GM23338 (cell line): ENCODE measurements around the gene PAIP2B.

Source experiments
- EZH2phosphoT487 ChIP-seq: fragments of 200-600 bp; sonication (generic); IDR thresholded peaks from one replicate; pipeline ENCODE4 v1.8.1; 2018; ENCODE audit warnings: antibody characterized with exemption; ENCODE audit not compliant: unreplicated experiment
- REST ChIP-seq: IDR thresholded peaks from one replicate; pipeline ENCODE4 v1.6.1; 2018; ENCODE audit warnings: antibody characterized with exemption; ENCODE audit not compliant: unreplicated experiment
- TF ChIP-seq, protein P1 (sequence below), 2 experiments: fragments of 200-600 bp in 1 of 2; sonication (generic) in 1 of 2; conservative IDR thresholded peaks; 2 replicates each; pipeline versions ENCODE4 v1.5.1 to v1.6.1; 2016 to 2017; ENCODE audit warnings: antibody characterized with exemption in 2 of 2, low read depth in 2 of 2, mild to moderate bottlenecking in 2 of 2, moderate library complexity in 1 of 2

DNA sequence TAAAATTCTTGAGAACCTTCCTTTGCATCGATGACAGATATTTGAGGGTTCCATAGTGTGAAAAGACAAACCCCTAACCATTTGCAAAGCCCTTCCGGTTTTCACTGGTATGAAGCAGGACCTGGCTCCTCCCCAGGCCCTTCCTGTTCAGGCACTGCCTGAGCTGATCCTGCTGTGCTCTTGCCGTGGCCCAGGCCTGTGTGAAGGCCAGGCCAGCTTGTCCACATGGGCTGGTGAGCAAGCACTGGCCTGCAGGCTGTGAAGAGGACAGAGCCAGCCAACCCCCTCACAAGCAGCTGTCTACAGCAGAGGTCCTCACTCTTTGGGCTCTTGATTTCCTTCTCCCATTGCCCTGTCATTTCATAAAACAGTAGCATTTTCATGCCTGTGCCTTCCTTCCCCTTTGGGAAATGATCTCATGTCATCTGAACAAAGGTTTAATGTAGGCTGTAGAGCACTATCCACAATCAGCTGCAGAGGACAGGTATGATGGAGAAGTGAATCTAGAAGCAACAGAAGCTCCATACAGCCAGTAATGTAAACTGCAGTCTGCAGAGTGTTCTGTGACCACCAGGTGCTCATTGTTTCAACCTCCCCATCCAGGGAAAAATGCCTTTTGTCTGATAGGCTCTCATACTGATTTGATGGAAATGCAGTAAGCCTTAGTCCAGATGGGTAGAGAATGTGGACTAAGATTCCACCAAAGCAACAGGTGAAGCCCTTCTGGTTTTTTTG is 76.7 kb downstream of the PAIP2B start:
- no peak for TF ChIP-seq EZH2phosphoT487
- TF ChIP-seq, protein P1, sequence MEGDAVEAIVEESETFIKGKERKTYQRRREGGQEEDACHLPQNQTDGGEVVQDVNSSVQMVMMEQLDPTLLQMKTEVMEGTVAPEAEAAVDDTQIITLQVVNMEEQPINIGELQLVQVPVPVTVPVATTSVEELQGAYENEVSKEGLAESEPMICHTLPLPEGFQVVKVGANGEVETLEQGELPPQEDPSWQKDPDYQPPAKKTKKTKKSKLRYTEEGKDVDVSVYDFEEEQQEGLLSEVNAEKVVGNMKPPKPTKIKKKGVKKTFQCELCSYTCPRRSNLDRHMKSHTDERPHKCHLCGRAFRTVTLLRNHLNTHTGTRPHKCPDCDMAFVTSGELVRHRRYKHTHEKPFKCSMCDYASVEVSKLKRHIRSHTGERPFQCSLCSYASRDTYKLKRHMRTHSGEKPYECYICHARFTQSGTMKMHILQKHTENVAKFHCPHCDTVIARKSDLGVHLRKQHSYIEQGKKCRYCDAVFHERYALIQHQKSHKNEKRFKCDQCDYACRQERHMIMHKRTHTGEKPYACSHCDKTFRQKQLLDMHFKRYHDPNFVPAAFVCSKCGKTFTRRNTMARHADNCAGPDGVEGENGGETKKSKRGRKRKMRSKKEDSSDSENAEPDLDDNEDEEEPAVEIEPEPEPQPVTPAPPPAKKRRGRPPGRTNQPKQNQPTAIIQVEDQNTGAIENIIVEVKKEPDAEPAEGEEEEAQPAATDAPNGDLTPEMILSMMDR (conservative IDR thresholded peaks at IDR 0.05; ENCODE audit: low read depth in 2 of 2), result peak in 1 of 2 experiments; percentile 16; a peak in 2 of 4 replicates
- no peak for TF ChIP-seq REST
